ENCODE data around the gene CCDC136.

The CCDC136 gene

DNA sequence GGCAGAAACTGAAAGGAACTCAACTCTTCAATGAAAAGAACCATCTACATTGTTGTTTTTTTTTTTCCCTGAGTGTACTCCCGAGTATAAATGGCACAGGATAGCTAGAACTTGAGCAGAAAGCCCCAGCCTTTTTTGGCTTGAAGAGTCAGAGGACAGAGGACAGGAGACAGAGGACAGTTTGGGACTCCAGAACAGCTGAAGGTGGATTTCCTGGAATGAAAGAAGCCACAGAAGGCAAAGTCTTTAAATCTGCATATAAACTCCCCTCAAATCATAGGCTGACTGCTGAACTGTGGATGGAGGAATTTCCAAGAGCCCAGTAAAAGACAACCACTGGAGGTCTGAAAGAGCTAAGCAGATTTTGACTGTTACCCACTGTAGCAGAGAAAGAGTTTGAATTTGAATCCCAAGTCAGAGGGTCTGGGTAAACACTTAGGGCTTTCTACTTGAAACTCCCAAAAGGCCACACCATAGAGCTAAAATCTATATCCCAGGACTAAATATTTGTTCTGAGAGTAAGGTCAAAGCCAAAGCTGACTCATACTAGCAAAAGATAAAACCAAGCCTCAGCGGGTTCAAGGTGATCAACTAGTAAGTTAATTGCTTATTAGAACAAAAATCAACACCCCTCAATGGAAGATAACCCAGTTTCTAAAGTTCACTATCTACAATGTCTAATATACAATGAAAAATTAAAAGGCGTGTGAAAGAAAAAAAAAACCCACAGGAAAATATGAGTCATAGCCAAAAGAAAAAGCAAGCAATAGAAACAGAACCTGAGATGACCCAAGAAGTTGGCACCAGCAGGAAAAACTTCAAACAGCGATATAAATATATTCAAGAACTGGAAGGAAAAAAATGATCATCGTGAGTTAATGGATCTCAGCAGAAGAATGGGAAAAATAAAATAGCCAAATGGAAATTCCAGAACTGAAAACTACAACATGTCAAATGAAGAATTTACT is 14.3 kb upstream of the CCDC136 start:
- no peak for DNase-seq (ENCODE audit: low read depth)

DNA sequence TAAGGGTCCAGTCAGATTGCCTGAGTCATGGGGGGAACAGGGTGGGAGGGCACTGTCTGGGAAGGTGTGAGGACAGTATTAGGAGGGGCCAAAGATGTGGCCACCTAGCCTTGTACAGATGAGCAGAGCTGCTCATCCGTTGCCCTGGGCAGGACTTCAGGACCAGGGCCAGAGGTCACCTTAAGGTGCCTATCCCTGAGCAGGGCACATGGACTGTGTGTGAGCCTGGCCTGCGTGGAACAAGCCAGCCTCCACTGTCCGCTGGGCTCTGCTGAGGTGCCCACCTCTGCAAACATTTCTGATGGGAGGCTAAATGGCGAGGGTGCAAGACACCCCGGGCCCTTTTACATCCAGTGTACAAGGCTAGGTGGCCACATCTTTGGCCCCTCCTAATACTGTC is 12.8 kb upstream of the CCDC136 start:
- DNase-seq (ENCODE audit: low read depth) = no peak

DNA sequence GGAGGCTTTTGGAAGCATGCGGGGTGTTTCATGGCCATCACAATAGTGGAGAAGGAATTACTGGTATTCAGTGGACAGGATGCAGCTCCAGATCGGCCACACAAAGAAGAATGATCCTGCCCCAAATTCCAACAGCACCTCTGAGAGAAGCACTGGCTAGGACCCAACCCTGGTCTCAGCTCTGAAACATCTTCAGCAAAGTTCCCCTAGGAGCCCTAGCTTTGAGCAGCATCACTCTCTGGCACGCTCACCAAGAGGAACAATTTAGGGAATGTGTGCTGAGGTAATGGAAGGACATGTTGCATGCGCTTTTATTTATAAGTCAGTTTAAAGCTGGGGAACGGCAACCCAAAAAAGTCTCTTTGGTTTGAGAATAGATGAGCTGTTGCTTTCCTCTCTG is 10.6 kb upstream of the CCDC136 start:
- DNase-seq (ENCODE audit: low read depth) = no peak

DNA sequence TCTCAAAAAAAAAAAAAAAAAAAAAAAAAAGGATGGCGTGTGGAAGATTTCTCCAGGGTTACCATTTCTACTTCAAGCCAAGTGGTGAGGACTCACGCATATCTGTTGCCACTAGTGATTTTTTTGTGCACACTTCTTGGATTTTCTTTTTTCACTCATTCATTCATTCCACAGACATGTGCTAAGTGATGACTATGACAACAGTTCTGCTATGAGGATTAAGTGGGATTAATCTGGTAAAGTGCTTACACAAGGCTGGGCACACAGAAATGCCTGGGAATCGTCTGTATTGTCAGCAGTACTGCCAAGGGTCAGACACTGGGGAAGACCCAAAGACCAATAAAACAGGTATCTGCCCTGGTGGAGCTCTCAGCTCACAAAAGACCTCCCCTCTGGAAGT is 9.9 kb upstream of the CCDC136 start:
- no peak for DNase-seq (ENCODE audit: low read depth)

DNA sequence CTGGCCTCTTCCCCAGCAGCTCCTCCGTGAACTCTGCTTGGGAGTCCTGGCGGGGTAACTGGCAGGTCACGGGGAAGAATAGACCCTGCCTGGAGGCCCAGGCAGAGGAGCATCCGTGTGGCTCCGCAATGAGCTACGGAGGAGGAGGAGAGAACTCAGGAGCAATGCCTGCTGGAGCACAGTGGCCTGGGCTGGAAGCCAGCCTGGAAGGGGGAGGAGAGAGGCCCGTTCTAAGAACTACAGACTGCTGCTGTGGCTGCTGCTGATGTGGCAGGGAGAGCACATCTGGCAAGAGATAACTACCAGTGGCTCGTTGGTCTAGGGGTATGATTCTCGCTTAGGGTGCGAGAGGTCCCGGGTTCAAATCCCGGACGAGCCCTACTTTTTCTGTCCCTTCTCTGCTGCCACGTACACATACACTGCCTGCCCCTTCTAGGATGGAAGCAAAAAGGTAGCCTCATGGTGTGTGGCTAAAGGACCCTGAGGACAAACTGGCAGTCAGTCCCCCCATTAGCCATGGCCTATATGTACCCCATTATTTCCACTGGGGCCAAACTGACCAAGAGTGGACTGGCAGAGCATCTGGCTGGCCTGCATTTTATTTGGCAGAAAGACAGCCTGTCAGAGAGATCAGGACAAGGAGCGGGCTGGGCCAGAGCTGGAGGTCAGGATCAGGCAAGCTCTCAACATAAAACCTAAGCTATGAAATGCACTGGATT is 8.5 kb upstream of the CCDC136 start:
- DNase-seq (ENCODE audit: low read depth) = no peak

DNA sequence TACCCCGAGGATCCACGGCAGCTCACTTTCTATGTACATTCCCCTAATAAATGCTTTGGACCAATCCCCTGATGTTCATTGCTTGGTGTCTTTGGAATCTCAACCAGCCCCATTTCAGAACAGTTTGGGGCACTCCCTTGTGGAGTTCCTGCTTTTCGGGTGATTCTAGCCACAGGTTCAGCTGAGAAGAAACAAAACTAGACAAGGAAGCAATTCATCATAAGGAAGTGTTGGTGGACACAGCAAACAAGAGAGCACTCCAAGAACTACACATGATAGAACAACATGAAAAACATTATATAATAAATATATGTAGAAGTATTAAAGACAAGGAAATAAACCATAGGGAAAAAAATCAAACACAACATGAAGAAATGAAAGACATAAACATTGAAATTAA is 6.0 kb upstream of the CCDC136 start:
- DNase-seq (ENCODE audit: low read depth) = no peak

DNA sequence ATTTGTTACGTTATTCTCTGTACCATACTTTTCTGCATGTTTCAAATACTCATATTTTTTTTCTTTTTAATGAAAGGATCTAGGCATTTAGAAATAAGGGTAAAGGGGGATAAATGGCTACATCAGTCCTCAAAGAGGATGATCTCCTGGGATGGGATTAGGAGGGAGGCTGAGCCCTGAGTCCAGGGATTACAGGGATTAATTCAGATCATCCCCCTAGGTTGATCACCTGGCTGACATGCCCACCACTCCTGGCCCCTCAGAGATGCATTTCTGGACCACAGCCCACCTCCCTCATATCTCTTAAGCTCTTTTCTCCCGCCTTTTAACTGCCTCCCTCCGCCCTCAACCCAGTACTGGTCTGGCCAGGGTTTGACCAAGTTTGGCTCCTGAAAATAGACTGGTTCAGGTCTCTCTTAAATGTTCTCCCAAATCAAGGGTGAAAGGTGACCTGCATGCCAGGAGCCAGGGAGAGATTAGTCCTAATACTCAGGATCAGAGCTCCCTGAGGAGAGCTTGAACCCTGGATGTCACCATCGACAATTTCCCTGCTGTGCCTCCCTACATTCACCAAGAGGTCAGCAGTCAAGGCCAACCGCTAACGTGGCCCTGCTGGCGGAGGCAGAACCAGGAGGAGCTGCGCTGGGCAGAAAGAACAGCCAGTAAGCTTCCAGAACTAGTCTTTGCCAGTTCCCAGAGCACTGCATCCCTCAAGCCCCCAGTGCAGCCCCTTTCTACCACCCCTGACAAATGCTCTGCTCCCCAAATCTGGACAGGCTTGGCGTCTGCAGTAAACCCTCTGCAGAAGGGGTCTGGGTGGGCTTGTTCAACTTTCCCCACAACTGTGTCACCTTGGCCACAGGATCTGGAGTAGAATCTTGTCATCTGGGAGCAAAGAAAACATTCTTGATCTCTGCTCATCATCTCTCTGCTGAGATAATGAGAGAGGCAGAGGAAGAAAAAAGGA is 3.0 kb upstream of the CCDC136 start:
- no peak for DNase-seq (ENCODE audit: low read depth)

DNA sequence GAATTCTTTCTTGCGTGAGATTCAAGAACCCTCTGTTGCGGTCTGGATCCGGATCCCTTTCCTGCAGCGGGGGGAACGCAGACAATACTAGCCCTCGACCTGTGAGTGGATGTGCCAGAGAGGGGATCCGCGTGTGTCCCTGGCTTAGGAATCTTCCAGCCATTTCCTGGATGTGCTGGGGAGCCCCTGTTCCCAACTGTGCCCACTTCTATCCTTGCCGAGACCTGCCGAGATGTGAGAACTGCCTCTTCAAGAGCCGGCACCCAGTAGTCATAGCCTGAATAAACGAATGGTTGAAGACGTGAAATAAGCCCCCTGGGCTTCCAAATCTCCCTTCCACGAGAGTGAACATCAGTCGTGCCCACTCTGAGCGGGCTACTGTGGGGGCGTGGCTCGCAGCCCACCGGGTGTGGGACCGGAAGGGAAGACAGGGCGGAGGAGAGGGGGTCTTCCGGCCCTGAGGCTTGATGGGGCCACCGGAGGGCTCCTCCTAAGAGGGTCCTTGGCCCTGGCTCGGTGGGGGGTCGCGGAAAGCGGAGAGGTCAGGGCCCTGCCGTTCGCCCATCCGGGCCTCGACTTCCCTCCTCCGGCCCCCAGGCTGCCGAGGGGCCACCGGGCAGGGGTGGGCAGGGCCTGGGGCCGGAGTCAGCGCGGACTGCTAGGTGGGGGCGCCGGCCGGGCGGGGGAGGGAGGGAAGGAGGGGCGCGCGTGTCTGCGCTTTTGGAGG is 1.3 kb upstream of the CCDC136 start:
- no peak for DNase-seq (ENCODE audit: low read depth)

DNA sequence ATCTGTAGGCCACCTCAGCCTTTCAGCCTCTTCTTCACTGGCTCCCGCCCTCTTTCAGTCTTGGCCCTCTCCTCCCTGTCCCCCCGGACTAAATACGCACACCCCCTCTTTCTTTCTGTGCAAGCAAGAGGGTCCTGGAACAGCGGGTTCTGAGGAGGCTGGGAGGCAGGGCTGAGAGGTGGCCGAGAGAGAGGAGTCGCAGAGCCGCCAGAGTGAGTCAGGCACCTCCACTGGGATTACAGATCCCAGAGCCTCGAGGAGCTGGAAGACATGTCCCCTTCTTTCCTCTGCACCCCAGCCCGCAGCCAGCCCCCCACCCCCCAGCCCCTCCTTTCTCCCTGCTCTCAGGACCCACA is 182 bp downstream of the CCDC136 start:
- DNase-seq (ENCODE audit: low read depth) = no peak

DNA sequence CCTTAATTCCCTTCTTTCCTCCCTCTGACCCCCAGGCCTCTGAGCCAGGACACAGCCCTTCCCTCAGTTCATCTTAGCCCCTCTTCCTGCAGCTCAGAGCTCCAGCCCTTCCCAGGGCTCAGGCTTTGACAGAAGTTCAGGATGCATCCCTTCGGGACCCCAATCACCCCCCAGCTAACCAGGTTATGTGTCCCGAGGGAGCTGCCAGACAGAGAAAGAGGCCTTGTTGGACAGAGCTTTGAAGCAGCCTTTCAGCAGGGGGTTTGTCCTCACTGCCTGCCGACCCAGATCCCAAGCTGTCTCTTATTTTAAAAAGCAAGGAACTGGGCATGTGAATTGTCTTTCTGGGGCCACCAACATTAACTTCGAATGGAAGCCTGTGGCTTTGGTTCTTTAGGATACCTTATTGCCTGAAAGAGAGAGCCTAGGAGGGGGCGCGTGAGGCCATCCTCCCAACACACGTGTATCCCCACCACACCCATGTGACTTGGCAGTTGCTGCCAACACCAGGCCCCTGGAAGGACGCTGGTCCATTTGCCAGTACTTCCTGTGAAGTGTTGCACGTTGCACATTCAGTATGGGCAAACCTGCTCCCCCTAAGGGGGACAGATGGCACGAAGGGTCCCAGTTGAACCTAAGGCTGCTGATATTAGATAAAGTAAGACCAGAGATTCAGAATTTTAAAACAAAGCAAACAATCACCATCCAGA is 858 bp downstream of the CCDC136 start:
- DNase-seq (ENCODE audit: low read depth) = no peak

DNA sequence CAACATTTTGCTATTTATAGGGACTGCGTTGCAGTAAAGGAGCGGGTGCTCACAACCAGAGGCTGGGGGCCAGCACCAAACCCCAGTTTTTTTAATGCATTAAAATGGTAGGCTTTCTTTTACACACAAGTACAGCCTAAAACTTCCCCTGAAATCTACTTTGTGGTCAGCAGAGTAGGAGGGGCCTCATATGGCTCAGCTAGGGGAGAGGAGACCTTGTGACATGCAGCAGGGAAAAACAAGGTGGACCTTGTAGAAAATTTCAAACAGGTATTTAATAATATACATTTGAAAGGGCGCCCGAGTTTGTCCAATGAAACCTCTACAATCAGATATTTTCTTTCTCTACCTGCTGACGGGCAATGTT is 1.4 kb downstream of the CCDC136 start:
- DNase-seq (ENCODE audit: low read depth) = no peak

DNA sequence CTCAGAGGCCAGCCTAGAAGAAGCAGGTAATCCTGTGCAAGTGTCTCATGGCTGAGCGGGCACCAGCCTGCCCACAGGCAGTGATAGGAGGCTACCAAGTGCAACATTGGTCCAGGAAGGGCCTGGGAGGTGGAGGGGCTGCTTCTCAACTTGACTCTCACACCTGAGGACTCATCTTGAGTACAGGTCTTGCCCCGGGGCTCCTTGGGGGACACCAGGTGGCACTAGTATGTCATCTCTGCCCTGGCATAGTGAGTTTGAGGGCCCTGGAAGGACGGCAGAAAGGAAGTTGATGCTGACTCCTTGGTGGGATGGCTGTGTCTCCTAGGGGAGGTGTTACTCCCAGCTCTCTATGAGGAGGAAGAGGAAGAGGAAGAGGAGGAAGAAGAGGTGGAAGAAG is 2.3 kb downstream of the CCDC136 start:
- DNase-seq (ENCODE audit: low read depth) = no peak

DNA sequence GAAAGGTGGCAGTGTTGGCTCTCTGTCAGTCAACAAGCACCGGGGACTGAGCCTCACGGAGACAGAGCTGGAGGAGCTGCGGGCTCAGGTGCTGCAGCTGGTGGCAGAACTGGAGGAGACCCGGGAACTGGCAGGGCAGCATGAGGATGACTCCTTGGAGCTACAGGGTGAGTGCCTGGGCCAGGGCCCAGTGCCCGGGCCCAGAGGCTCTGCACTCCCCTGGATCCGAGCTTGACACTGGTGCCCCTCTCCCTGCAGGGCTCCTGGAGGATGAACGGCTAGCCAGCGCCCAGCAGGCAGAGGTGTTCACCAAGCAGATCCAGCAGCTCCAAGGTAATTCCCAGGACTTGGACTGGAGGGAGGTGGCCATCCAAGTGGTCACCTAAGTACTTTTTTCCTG is 2.7 kb downstream of the CCDC136 start:
- DNase-seq (ENCODE audit: low read depth) = no peak

DNA sequence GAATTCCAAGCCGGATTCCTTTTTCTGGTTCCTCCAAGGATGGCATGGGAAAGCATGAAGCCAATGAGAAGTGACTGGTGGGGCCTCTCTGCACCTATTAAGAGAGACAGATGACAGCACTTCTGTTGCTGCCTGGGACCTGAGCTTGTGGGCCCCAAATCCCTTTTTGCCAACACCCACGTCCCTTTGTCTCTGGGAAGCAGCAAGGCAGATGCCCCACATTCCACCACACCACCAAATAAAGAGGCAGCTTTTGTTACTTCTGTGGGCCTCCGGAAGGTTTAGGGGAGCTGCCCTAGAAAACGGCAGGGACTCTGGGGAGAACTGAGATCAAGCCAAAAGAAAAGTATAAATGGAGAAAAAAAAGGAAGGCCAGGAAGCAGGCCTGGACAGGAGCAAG is 3.4 kb downstream of the CCDC136 start:
- DNase-seq (ENCODE audit: low read depth) = no peak

DNA sequence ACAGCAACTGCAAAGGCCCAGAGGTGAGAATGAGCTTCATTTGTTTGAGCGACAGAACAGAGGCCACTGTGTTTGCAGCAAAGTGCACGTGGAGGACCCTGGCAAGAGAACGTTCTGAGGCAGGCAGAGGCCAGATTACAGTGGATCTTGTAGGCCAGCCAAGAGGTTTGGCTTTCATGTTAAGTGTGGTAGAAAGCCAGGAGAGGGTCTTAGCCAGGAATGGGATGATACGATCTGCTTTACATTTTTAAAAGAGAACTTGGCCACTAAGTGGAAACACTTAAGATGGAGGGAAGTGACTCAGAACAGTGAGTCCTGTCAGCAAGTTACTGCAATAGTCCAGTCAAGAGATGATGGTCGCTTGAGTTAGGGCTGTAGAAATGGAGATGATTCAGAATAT is 4.6 kb downstream of the CCDC136 start:
- DNase-seq (ENCODE audit: low read depth) = no peak

DNA sequence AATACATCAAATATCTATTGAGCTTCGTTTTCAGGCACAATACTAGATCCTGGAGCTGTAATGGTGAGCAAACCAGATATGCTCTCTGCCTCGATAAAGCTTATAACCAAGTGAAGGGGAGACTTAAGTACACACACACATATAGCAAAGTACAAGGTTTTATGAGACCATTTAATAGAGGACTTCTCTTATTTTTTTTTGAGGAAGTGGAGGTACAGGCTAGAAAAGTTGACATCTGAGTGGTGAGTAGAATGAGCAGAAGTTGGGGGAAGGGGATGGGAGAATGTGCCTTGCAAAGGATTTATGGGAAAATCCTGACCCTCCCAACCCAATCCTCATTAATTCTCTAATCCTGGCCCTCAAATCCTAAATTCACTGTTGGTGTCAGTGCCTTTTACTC is 7.7 kb downstream of the CCDC136 start:
- no peak for DNase-seq (ENCODE audit: low read depth)

DNA sequence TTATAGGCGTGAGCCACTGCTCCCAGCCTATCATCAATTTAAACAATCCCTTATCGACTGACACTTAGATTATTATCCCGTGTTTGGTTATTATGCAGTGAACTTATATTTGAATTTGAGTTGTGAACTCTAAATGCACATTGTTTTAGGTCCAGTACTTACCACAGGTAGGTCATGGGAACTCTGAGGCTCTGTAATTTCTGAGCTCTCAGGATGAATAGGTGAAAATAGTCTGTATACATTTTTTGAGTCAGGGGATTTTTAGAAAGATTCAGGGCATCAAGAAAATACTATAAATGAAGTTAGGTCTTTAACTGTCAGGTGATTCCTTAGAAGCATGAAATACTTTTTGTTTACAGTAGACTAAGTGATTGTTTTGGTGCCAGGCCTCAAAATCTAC is 8.8 kb downstream of the CCDC136 start:
- no peak for DNase-seq (ENCODE audit: low read depth)

DNA sequence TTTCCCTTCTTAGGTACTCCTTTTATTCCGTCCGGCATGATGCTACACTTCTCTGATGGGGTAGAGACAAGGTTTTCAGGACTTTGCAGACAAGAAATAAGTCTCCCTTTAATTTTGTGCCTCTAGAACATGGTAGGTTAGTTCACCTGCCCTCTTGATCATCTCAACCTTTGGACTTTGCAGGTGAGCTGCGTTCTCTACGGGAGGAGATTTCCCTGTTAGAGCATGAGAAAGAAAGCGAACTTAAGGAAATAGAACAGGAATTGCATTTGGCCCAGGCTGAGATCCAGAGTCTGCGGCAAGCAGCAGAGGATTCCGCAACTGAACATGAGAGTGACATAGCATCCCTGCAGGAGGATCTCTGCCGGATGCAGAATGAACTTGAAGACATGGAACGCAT is 9.2 kb downstream of the CCDC136 start:
- no peak for DNase-seq (ENCODE audit: low read depth)

DNA sequence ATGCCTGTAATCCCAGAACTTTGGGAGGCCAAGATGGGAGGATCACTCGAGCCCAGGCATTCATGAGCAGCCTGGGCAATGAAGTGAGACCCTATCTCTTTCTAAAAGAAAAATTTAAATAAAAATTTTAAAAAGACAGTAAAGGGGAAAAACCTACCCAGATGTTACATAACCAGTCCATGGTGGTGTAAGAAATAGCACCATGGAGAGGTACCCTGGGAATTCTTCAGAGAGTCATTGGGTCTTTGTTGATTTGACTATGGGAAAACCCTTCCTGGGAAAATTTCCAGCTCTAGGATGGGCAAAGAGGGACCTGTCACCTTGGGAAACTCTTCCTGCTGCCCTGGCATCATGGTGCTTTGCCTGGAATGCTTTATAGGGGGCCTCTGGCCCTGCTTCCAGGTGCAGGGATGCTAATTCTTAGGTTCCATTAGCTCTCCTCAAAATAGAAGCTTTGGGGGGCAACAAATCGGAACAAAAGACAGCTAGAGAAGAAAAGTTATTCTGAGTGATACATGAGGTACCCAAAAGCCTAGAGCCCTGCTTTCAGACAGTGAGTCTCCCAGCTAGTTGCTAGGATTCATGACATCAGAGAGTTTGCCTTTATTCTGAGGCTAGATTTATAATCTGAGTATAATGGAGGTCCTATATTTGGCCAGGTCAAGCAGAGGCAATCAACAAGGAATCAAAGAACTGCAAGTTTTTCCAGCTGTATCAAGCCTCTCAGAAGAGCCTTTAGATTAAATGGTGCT is 10.1 kb downstream of the CCDC136 start:
- DNase-seq (ENCODE audit: low read depth) = no peak

DNA sequence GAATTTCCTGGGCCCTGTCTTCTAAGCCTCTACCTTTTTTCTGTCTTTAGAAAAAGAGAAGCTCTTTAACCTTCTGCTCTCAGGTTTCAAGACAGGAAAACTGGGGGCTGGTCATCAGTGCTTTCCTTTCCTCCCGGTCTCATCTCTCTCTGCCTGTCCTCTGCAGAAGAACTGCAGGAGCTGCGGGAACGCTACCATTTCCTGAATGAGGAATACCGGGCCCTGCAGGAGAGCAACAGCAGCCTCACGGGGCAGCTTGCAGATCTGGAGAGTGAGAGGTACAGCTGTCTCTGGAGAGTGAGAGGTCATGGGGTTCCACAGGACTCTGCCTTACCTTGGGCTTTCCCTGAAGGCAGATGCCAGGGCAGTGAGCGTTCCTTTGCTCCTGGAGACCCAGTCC is 12.7 kb downstream of the CCDC136 start:
- DNase-seq (ENCODE audit: low read depth) = no peak

Measured in T follicular helper cell (primary cell).